ENCODE measurements around the gene HTN3. TPM values are rescaled to one million over a fixed set of nuclear protein-coding genes. Genes with fewer than 3 reads are reported as not detected.

HTN3 gene
- total RNA-seq, 1 donor from 2014 or later, result not detected

Other genes starting within 250 kb of the HTN3 start
- gene SULT1E1, start 168.3 kb upstream of the HTN3 start, total RNA-seq, result 3.4 and 5.2 TPM in 2 replicates
- not detected in 2 replicates for gene CSN1S1, start 97.4 kb upstream of the HTN3 start, total RNA-seq
- gene CSN2, start 62.7 kb upstream of the HTN3 start, total RNA-seq, result not detected in 2 replicates
- gene STATH, start 32.5 kb upstream of the HTN3 start, total RNA-seq, result not detected in 2 replicates
- gene HTN1, start 22.0 kb downstream of the HTN3 start, total RNA-seq, result 0.44 TPM in 1 of 2 replicates, not detected in the other
- not detected in 2 replicates for gene PRR27, start 125.8 kb downstream of the HTN3 start, total RNA-seq
- gene ODAM, start 167.3 kb downstream of the HTN3 start, total RNA-seq, result not detected in 2 replicates
- not detected in 2 replicates for gene FDCSP, start 197.7 kb downstream of the HTN3 start, total RNA-seq
- gene CSN3, start 214.1 kb downstream of the HTN3 start, total RNA-seq, result not detected in 2 replicates